Astrocyte (in vitro differentiated cells and primary cell): ENCODE measurements around the gene BHLHE23. TPM values are rescaled to one million over a fixed set of nuclear protein-coding genes. Genes with fewer than 3 reads are reported as not detected.

Experiments used
- DNase-seq: peaks from one replicate; pipeline ENCODE4 v3.0.0-alpha.2; 2010; ENCODE audit warnings: low read depth
- FAIRE-seq: peaks from 2 replicates; lab custom pipeline; 2011; peaks lifted over from hg19 to GRCh38; lab: Jason Lieb, UNC
- H2AFZ ChIP-seq: 2 replicates; pipeline ENCODE4 v1.6.0; 2012; ENCODE audit warnings: low read depth, low read length, inconsistent platforms
- H3K27ac ChIP-seq: 2 replicates; pipeline ENCODE4 v1.5.1; 2011; ENCODE audit warnings: low read depth, low read length, inconsistent platforms
- H3K27me3 ChIP-seq: 2 replicates; pipeline ENCODE4 v1.6.0; 2011; ENCODE audit warnings: low read length, inconsistent platforms; ENCODE audit not compliant: insufficient read depth
- H3K36me3 ChIP-seq: 2 replicates; pipeline ENCODE4 v1.5.1; 2011; ENCODE audit warnings: low read length, inconsistent platforms; ENCODE audit not compliant: insufficient read depth
- H3K4me1 ChIP-seq: 2 replicates; pipeline ENCODE4 v1.5.1; 2011; ENCODE audit warnings: low read length, inconsistent platforms; ENCODE audit not compliant: insufficient read depth
- H3K4me2 ChIP-seq: 2 replicates; pipeline ENCODE4 v1.6.0; 2012; ENCODE audit warnings: low read length, inconsistent platforms
- H3K4me3 ChIP-seq: 2 replicates; pipeline ENCODE4 v1.5.1; 2011; ENCODE audit warnings: low read depth, mild to moderate bottlenecking, low read length, inconsistent platforms; ENCODE audit not compliant: insufficient read depth
- H3K79me2 ChIP-seq: 2 replicates; pipeline ENCODE4 v1.6.0; 2012; ENCODE audit warnings: mild to moderate bottlenecking, low read length, inconsistent platforms; ENCODE audit not compliant: insufficient read depth
- H3K9ac ChIP-seq: 2 replicates; pipeline ENCODE4 v1.6.0; 2012; ENCODE audit warnings: mild to moderate bottlenecking, low read length, inconsistent platforms
- H3K9me3 ChIP-seq: 2 replicates; pipeline ENCODE4 v1.5.1; 2012; ENCODE audit warnings: low read depth, mild to moderate bottlenecking, low read length, inconsistent platforms; ENCODE audit not compliant: insufficient read depth
- H4K20me1 ChIP-seq: 2 replicates; pipeline ENCODE4 v1.6.0; 2012; ENCODE audit warnings: low read length, inconsistent platforms; ENCODE audit not compliant: insufficient read depth
- H3K27ac Mint-ChIP-seq: one replicate; pipeline ENCODE4 v1.8.0; 2021; ENCODE audit warnings: mild to moderate bottlenecking, mixed read lengths; ENCODE audit not compliant: unreplicated experiment
- H3K27me3 Mint-ChIP-seq: one replicate; pipeline ENCODE4 v1.8.0; 2021; ENCODE audit warnings: low read depth, mixed read lengths; ENCODE audit not compliant: unreplicated experiment
- H3K36me3 Mint-ChIP-seq: one replicate; pipeline ENCODE4 v1.8.0; 2021; ENCODE audit warnings: low read depth, mixed read lengths; ENCODE audit not compliant: unreplicated experiment
- H3K4me1 Mint-ChIP-seq: one replicate; pipeline ENCODE4 v1.8.0; 2021; ENCODE audit warnings: low read depth, mixed read lengths; ENCODE audit not compliant: unreplicated experiment
- H3K4me3 Mint-ChIP-seq: one replicate; pipeline ENCODE4 v1.8.0; 2021; ENCODE audit warnings: mild to moderate bottlenecking, moderate library complexity, mixed read lengths; ENCODE audit not compliant: unreplicated experiment
- H3K9me3 Mint-ChIP-seq: one replicate; pipeline ENCODE4 v1.8.0; 2021; ENCODE audit warnings: mild to moderate bottlenecking, mixed read lengths; ENCODE audit not compliant: unreplicated experiment
- EZH2 ChIP-seq: IDR thresholded peaks from 2 replicates; pipeline ENCODE4 v1.6.1; 2012; ENCODE audit warnings: mild to moderate bottlenecking, low read length, inconsistent platforms; ENCODE audit not compliant: insufficient read depth
- total RNA-seq: library from RNA; stranded (reverse); gene quantifications from 2 replicates; pipeline ENCODE4 v1.2.1, GENCODE V29; 2021
- TF ChIP-seq, protein P1 (sequence below): IDR thresholded peaks from 2 replicates; pipeline ENCODE4 v1.5.1; 2011; ENCODE audit warnings: low read depth, mild to moderate bottlenecking, inconsistent platforms, low read length, moderate library complexity; ENCODE audit not compliant: insufficient read depth

BHLHE23 gene
- total RNA-seq, 1 donor from 2014 or later: not detected

DNA sequence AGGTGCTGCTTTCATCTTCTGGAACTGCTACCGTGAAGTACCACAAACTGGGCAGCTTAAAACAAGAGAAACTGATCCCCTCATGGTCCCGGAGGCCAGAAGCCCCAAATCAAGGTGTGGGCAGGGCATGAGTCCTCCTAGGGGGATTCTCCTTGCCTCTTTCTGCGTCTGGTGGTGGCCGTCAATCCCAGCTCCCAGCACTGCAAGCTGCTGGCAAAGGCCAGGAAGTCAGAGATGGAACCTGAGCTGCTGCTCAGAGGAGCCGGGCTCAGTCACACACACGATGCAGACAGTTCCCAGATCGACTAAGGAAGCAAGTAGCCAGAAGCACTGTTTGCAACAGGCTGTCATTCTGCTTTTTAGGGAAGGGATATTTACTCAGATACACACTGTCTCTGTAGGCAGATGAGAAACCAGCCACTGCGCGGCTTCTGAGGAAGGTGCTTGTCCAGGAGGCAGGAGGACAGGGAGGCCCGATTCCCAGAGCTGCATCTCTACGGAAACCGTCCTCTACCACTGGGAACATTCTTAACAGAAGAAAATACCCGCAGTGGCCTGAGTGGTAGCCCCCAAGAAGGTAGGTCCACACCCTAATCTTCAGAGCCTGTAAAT, 15.5 kb downstream of the BHLHE23 start:
- DNase-seq: no peak
- Histone ChIP-seq H4K20me1 (no peaks in the 10 kb centered on the region), H3K9ac (no peak overlapping the region), H3K79me2 (no peaks in the 10 kb centered on the region), H3K36me3 (no peaks in the 10 kb centered on the region), H3K27me3 (peaks cover 20% of the 10 kb centered on the region), H2AFZ (no peak overlapping the region), H3K27ac (no peak overlapping the region), H3K4me2 (no peak overlapping the region), H3K9me3 (no peaks in the 10 kb centered on the region), H3K4me1 (no peaks in the 10 kb centered on the region), H3K4me3 (no peak overlapping the region)
- no peak for FAIRE-seq
- no peaks in the 10 kb centered on the region for H3K36me3 Mint-ChIP-seq
- H3K27ac Mint-ChIP-seq: peak overlapping the region; percentile 34
- no peak overlapping the region for H3K4me3 Mint-ChIP-seq
- H3K4me1 Mint-ChIP-seq: no peaks in the 10 kb centered on the region
- TF ChIP-seq, protein P1, sequence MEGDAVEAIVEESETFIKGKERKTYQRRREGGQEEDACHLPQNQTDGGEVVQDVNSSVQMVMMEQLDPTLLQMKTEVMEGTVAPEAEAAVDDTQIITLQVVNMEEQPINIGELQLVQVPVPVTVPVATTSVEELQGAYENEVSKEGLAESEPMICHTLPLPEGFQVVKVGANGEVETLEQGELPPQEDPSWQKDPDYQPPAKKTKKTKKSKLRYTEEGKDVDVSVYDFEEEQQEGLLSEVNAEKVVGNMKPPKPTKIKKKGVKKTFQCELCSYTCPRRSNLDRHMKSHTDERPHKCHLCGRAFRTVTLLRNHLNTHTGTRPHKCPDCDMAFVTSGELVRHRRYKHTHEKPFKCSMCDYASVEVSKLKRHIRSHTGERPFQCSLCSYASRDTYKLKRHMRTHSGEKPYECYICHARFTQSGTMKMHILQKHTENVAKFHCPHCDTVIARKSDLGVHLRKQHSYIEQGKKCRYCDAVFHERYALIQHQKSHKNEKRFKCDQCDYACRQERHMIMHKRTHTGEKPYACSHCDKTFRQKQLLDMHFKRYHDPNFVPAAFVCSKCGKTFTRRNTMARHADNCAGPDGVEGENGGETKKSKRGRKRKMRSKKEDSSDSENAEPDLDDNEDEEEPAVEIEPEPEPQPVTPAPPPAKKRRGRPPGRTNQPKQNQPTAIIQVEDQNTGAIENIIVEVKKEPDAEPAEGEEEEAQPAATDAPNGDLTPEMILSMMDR: no peak
- peak; percentile 1 for TF ChIP-seq EZH2
- H3K27me3 Mint-ChIP-seq: peaks cover 68% of the 10 kb centered on the region
- H3K9me3 Mint-ChIP-seq: no peaks in the 10 kb centered on the region

DNA sequence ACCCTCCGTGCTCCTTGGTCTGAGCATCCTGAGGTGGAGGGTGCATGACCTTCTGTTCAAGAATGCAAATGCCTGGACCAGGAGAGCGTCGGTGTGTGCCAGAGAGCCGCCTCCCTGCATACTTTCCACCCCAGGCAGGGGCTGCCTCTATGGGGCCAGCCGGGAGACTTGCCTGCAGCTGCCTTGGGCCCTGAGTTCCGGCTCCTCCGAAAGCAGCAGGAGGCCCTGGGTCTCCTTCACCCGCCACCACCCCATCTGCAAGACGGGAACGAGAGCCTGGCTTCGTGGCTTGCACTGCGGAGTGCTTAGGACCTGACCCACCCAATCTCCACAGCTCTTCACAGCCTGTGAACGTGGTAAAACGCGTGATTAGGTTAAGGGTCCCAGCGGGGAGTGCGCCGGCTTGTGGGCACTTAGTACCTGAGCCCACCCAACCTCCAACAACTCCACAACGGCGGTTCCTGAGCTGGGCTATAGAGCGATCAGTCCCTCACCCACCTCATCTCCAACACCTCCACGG, 16.4 kb downstream of the BHLHE23 start:
- no peaks in the 10 kb centered on the region for H3K79me2 ChIP-seq
- H3K4me1 ChIP-seq: no peaks in the 10 kb centered on the region
- FAIRE-seq: no peak
- H3K27me3 Mint-ChIP-seq: peaks cover 58% of the 10 kb centered on the region
- no peak for DNase-seq
- no peaks in the 10 kb centered on the region for H3K9me3 Mint-ChIP-seq
- H3K27ac Mint-ChIP-seq: no peak overlapping the region
- TF ChIP-seq, protein P1: no peak
- no peak for TF ChIP-seq EZH2
- H3K27me3 ChIP-seq: peaks cover 16% of the 10 kb centered on the region
- no peak overlapping the region for H3K9ac ChIP-seq
- no peaks in the 10 kb centered on the region for H3K36me3 ChIP-seq
- no peaks in the 10 kb centered on the region for H3K4me1 Mint-ChIP-seq
- no peaks in the 10 kb centered on the region for H4K20me1 ChIP-seq
- H2AFZ ChIP-seq: no peak overlapping the region
- H3K4me3 ChIP-seq: no peak overlapping the region
- H3K36me3 Mint-ChIP-seq: no peaks in the 10 kb centered on the region
- no peak overlapping the region for H3K4me3 Mint-ChIP-seq
- no peaks in the 10 kb centered on the region for H3K9me3 ChIP-seq
- H3K27ac ChIP-seq: no peak overlapping the region
- H3K4me2 ChIP-seq: no peak overlapping the region

DNA sequence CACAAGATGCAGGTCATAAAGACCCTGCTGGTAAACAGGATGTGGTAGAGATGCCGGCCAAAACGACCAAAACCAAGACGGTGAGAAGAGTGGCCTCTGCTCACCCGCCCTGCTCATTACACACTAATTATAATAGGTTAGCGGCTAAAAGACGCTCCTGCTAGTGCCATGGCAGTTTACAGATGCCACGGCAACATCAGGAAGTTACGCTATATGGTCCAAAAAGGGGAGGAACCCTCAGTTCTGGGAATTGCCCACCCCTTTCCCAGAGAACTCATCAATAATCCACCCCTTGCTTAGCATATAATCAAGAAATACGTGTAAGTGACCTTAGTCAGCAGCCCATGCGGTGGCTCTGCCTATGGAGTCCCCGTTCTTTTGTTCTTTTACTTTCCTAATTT, 17.6 kb downstream of the BHLHE23 start:
- no peak overlapping the region for H3K4me3 ChIP-seq
- H3K79me2 ChIP-seq: no peaks in the 10 kb centered on the region
- no peak overlapping the region for H3K4me2 ChIP-seq
- H3K36me3 ChIP-seq: no peaks in the 10 kb centered on the region
- FAIRE-seq (no peak), DNase-seq (no peak)
- H3K27ac ChIP-seq: no peak overlapping the region
- Mint-ChIP-seq H3K27ac (no peak overlapping the region), H3K4me3 (no peak overlapping the region), H3K27me3 (peaks cover 58% of the 10 kb centered on the region), H3K9me3 (no peaks in the 10 kb centered on the region), H3K4me1 (no peaks in the 10 kb centered on the region), H3K36me3 (no peaks in the 10 kb centered on the region)
- no peaks in the 10 kb centered on the region for H4K20me1 ChIP-seq
- no peaks in the 10 kb centered on the region for H3K9me3 ChIP-seq
- no peak overlapping the region for H2AFZ ChIP-seq
- no peak overlapping the region for H3K9ac ChIP-seq
- peaks cover 15% of the 10 kb centered on the region for H3K27me3 ChIP-seq
- no peak for TF ChIP-seq EZH2
- TF ChIP-seq, protein P1: no peak
- H3K4me1 ChIP-seq: no peaks in the 10 kb centered on the region
